ENCODE measurements around the gene TSEN2.

- TF ChIP-seq CTCF (IDR thresholded peaks at IDR 0.05 in 2 of 3, conservative IDR thresholded peaks at IDR 0.05 in 1 of 3; ENCODE audit: borderline replicate concordance in 1 of 3, insufficient read depth in 1 of 3, low read depth in 2 of 3, low read length in 2 of 3) (no peak), EZH2 (IDR thresholded peaks at IDR 0.05) (no peak), TCF7L2 (IDR thresholded peaks at IDR 0.05; ENCODE audit: borderline replicate concordance, extremely low read depth, insufficient read depth, insufficient read length) (no peak)
Observed at GRCh38 chr3:12577379-12577778, 93.1 kb downstream of the TSEN2 start.

All from HCT116 (cell line).